Fibroblast of villous mesenchyme (primary cell): Measurements from ENCODE around the gene OR9Q1. TPM values are rescaled to one million over a fixed set of nuclear protein-coding genes. Genes with fewer than 3 reads are reported as not detected.
"Not testable (repeated sequence)": the region's sequence is repeated elsewhere in the genome, so short reads cannot be mapped to it uniquely, and the experiment has no call there.

Experiments
- DNase-seq: peaks from one replicate; pipeline ENCODE4 v3.0.0-alpha.2; 2010; ENCODE audit warnings: low read depth
- H3K4me3 ChIP-seq: 2 replicates; pipeline ENCODE4 v1.5.1; 2011; ENCODE audit warnings: low read depth, mild to moderate bottlenecking, low read length
- total RNA-seq: library from RNA; depleted of rRNA; stranded (reverse); fragments of >200 nt; gene quantifications from 2 replicates; pipeline ENCODE4 v1.2.3, GENCODE V29; 2012
- TF ChIP-seq, protein P1 (sequence below): IDR thresholded peaks from 2 replicates; pipeline ENCODE4 v1.5.1; 2012; ENCODE audit warnings: low read depth, mild to moderate bottlenecking, low read length; ENCODE audit not compliant: insufficient read depth

OR9Q1 gene
- total RNA-seq, 1 donor = not detected

DNA sequence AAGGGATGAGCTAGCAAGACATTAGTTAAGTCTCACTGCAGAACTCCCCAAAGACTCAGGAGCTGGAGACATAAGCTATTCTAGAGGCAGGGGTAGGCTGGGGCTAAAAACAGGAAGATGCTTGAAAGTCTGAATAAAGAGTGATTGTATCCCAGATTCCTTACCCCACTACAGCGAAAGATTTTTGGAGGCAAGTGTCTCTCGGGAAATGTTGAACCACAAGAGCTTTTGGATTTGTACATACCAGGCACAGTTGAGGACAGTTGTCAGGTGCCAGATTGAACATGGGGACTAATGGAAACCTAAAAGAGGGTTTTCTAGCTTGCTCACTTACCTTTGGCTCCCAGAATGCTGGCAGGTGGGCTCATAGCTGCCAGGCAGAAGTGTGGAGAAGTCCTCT is 43.5 kb upstream of the OR9Q1 start:
- H3K4me3 ChIP-seq = no peak overlapping the region
- no peak for DNase-seq
- TF ChIP-seq, protein P1, sequence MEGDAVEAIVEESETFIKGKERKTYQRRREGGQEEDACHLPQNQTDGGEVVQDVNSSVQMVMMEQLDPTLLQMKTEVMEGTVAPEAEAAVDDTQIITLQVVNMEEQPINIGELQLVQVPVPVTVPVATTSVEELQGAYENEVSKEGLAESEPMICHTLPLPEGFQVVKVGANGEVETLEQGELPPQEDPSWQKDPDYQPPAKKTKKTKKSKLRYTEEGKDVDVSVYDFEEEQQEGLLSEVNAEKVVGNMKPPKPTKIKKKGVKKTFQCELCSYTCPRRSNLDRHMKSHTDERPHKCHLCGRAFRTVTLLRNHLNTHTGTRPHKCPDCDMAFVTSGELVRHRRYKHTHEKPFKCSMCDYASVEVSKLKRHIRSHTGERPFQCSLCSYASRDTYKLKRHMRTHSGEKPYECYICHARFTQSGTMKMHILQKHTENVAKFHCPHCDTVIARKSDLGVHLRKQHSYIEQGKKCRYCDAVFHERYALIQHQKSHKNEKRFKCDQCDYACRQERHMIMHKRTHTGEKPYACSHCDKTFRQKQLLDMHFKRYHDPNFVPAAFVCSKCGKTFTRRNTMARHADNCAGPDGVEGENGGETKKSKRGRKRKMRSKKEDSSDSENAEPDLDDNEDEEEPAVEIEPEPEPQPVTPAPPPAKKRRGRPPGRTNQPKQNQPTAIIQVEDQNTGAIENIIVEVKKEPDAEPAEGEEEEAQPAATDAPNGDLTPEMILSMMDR = no peak

DNA sequence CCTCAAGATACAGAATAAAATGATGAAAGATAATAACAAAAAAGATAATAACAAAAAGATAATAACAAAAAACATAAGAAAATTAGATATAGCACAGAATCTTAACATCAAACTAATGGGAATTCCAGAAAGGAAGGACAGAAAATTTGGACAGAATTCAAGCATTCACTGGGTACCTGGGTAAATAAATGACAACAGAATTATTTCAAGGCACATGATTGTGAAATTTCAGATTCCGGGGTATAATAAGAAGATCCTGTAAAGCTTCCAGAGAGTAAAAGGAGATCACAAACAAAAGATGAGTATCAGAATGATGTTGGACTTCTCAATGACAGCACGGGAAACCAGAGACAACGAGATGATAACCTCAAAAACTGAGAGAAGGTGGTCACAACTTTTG is 42.1 kb upstream of the OR9Q1 start:
- DNase-seq = no peak
- TF ChIP-seq, protein P1 = no peak
- no peak overlapping the region for H3K4me3 ChIP-seq

- DNase-seq = no peak
- no peak overlapping the region for H3K4me3 ChIP-seq
- TF ChIP-seq, protein P1 = no peak
These were observed 40.9 kb upstream of the OR9Q1 start for GRCh38 chr11:57982776-57983175.

DNA sequence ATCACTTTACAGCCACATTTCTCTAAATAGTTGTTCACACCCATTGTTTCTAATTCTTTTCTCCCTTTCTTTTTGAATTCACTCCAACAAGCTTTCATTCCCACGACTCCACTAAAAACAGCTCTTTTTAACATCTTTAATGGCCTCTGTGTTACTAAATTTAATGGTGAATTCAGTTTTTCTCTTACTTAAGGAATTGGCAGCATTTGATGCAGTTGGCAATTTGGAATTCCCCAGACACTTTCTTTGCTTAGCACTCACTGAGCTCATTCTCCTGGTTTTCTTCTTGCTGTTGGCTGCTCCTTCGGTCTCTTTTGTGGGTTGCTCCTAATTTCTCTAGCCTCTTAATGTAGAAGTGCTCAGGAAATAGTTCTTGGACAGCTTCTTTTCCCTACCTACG is 40.5 kb upstream of the OR9Q1 start:
- TF ChIP-seq, protein P1 = no peak
- no peak overlapping the region for H3K4me3 ChIP-seq
- no peak for DNase-seq

DNA sequence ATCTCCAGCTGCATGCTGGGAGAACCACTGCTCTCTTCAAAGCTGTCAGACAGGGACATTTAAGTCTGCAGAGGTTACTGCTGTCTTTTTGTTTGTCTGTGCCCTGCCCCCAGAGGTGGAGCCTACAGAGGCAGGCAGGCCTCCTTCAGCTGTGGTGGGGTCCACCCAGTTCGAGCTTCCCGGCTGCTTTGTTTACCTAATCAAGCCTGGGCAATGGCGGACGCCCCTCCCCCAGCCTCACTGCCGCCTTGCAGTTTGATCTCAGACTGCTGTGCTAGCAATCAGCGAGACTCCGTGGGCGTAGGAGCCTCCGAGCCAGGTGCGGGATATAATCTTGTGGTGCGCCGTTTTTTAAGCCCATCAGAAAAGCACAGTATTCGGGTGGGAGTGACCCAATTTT is 24.2 kb upstream of the OR9Q1 start:
- not testable (repeated sequence) for DNase-seq, H3K4me3 ChIP-seq

DNA sequence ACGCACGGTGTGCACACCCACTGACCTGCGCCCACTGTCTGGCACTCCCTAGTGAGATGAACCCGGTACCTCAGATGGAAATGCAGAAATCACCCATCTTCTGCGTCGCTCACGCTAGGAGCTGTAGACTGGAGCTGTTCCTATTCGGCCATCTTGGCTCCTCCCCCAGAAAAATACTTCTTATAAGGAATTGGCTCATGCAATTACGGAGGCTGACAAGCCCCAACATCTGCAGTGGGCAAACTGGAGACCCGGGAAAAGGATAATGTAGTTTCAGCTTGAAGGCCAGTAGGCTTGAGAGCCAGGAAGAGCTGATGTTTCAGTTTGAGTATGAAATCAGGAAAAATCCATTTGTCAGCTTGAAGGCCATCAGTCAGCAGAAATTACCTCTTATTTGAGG is 23.7 kb upstream of the OR9Q1 start:
- not testable (repeated sequence) for DNase-seq, H3K4me3 ChIP-seq

DNA sequence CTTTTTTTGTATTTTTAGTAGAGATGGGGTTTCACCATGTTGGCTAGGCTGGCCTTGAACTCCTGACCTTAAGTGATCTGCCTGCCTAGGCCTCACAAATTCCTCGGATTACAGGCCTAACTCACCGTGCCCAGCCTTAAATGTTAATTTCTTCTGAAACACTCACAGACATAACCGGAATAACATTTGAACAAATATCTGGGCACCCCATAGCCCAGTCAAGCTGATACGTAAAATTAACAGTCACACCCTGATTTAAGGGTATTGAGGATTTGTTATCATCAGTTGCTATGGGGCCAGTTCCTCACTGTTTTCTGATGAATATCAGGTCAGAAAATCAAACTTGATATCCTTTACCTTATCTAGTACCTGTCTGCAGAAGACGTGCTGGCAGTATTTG is 23.0 kb upstream of the OR9Q1 start:
- H3K4me3 ChIP-seq = no peak overlapping the region
- TF ChIP-seq, protein P1 = no peak
- DNase-seq = no peak

DNA sequence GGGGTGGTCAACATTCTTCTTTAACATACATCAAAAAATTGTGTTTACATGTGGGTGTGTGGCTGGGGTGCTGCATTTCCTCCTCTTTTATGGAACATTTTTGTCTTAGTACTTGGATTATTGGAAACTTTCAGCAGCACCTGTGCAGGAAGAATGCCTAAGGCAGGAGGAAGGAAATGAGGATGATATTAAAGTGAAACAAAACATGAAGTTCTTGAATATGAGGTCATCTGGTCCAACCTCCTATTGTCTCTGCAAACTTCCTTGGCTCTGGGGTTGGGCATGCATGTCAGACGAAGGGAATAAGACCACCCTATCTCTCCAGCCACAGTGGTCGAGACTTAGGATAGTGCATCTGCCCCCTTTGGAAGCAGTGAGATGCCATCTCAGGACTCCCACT is 20.6 kb upstream of the OR9Q1 start:
- DNase-seq = no peak
- TF ChIP-seq, protein P1 = no peak
- H3K4me3 ChIP-seq = no peak overlapping the region
